ENCODE measurements around the gene ODF4.

The ODF4 gene

GRCh38 chr17:8382052-8382879, 42.6 kb downstream of the ODF4 start:
- H3K79me2 ChIP-seq (ENCODE audit: low read length) = peaks cover 47% of the 10 kb centered on the region
- TF ChIP-seq CTCF (IDR thresholded peaks at IDR 0.05; ENCODE audit: low read depth, low read length) = no peak
- H3K4me2 ChIP-seq (ENCODE audit: low read length) = peak overlapping the region; percentile 86
- peaks cover 40% of the 10 kb centered on the region for H3K36me3 ChIP-seq (replicated peaks; ENCODE audit: low read depth, low read length)
- H3K27ac ChIP-seq (ENCODE audit: low read length) = peak overlapping the region; percentile 52
- H3K9ac ChIP-seq (ENCODE audit: low read length) = peak overlapping the region; percentile 97
- H3K4me3 ChIP-seq (ENCODE audit: low read length) = peak overlapping the region; percentile 100
- no peaks in the 10 kb centered on the region for H3K27me3 ChIP-seq (ENCODE audit: low read depth, low read length)
- peaks cover 26% of the 10 kb centered on the region for H4K20me1 ChIP-seq (ENCODE audit: insufficient read depth, low read length)
- H3K9me3 ChIP-seq (ENCODE audit: insufficient read depth, low read length) = no peaks in the 10 kb centered on the region
- no peak overlapping the region for H2AFZ ChIP-seq (ENCODE audit: low read depth, low read length)
- H3K4me1 ChIP-seq (ENCODE audit: low read length) = peaks cover 28% of the 10 kb centered on the region

GRCh38 chr17:8382880-8383142, 43.2 kb downstream of the ODF4 start:
- Histone ChIP-seq H3K4me3 (ENCODE audit: low read length) (peak overlapping the region; percentile 100), H2AFZ (ENCODE audit: low read depth, low read length) (no peak overlapping the region), H3K9me3 (ENCODE audit: insufficient read depth, low read length) (no peaks in the 10 kb centered on the region), H3K4me1 (ENCODE audit: low read length) (peaks cover 28% of the 10 kb centered on the region), H3K9ac (ENCODE audit: low read length) (peak overlapping the region; percentile 97), H3K36me3 (replicated peaks; ENCODE audit: low read depth, low read length) (peaks cover 40% of the 10 kb centered on the region), H3K4me2 (ENCODE audit: low read length) (peak overlapping the region; percentile 86), H3K27me3 (ENCODE audit: low read depth, low read length) (no peaks in the 10 kb centered on the region), H3K79me2 (ENCODE audit: low read length) (peaks cover 47% of the 10 kb centered on the region), H4K20me1 (ENCODE audit: insufficient read depth, low read length) (peaks cover 26% of the 10 kb centered on the region), H3K27ac (ENCODE audit: low read length) (peak overlapping the region; percentile 52)
- TF ChIP-seq CTCF (IDR thresholded peaks at IDR 0.05; ENCODE audit: low read depth, low read length) (no peak), EZH2phosphoT487 (IDR thresholded peaks at IDR 0.05; ENCODE audit: low read depth) (no peak)

- peak within 1 kb of the TSS; percentile 97; the same call in 1 of the 2 replicates for H2AFZ ChIP-seq (ENCODE audit: low read depth, low read length)
- peak; percentile 80 for TF ChIP-seq CTCF (IDR thresholded peaks at IDR 0.05; ENCODE audit: low read depth, low read length)
- TF ChIP-seq EZH2phosphoT487 (IDR thresholded peaks at IDR 0.05; ENCODE audit: low read depth) = no peak
- no peaks in the 10 kb centered on the region for H3K27me3 ChIP-seq (ENCODE audit: low read depth, low read length)
- H3K36me3 ChIP-seq (replicated peaks; ENCODE audit: low read depth, low read length) = peaks cover 38% of the 10 kb centered on the region
- peak within 1 kb of the TSS; percentile 86 for H3K4me2 ChIP-seq (ENCODE audit: low read length)
- H3K4me3 ChIP-seq (ENCODE audit: low read length) = peak within 1 kb of the TSS; percentile 100
- H3K9me3 ChIP-seq (ENCODE audit: insufficient read depth, low read length) = no peaks in the 10 kb centered on the region
- H3K4me1 ChIP-seq (ENCODE audit: low read length) = peaks cover 28% of the 10 kb centered on the region
- peaks cover 47% of the 10 kb centered on the region for H3K79me2 ChIP-seq (ENCODE audit: low read length)
- H4K20me1 ChIP-seq (ENCODE audit: insufficient read depth, low read length) = peaks cover 26% of the 10 kb centered on the region
- H3K27ac ChIP-seq (ENCODE audit: low read length) = peak within 1 kb of the TSS; percentile 61
- H3K9ac ChIP-seq (ENCODE audit: low read length) = peak within 1 kb of the TSS; percentile 97
Observed at GRCh38 chr17:8383143-8383822, 43.6 kb downstream of the ODF4 start, which contains the start of gene RPL26. RPL26 (minus strand) TSS chr17:8383193; CDS start chr17:8382310, 883 bp downstream.

GRCh38 chr17:8384801-8385378, 45.2 kb downstream of the ODF4 start:
- TF ChIP-seq CTCF (IDR thresholded peaks at IDR 0.05; ENCODE audit: low read depth, low read length) (no peak), EZH2phosphoT487 (IDR thresholded peaks at IDR 0.05; ENCODE audit: low read depth) (no peak)
- H3K4me3 ChIP-seq (ENCODE audit: low read length) = no peak overlapping the region; the same call in 1 of the 2 replicates
- no peaks in the 10 kb centered on the region for H3K27me3 ChIP-seq (ENCODE audit: low read depth, low read length)
- H3K27ac ChIP-seq (ENCODE audit: low read length) = no peak overlapping the region
- peak overlapping the region; percentile 68 for H3K4me2 ChIP-seq (ENCODE audit: low read length)
- H3K36me3 ChIP-seq (replicated peaks; ENCODE audit: low read depth, low read length) = peaks cover 25% of the 10 kb centered on the region
- no peak overlapping the region for H3K9ac ChIP-seq (ENCODE audit: low read length)
- H4K20me1 ChIP-seq (ENCODE audit: insufficient read depth, low read length) = peaks cover 15% of the 10 kb centered on the region
- peaks cover 44% of the 10 kb centered on the region for H3K79me2 ChIP-seq (ENCODE audit: low read length)
- H3K9me3 ChIP-seq (ENCODE audit: insufficient read depth, low read length) = no peaks in the 10 kb centered on the region
- peaks cover 25% of the 10 kb centered on the region for H3K4me1 ChIP-seq (ENCODE audit: low read length)
- H2AFZ ChIP-seq (ENCODE audit: low read depth, low read length) = no peak overlapping the region
